GM12878 (cell line): Measurements from ENCODE around the gene CACNA1B. TPM values are rescaled to one million over a fixed set of nuclear protein-coding genes. Genes with fewer than 3 reads are reported as not detected.

Source experiments
- ATAC-seq: fragments of 200-7000 bp; cut with Tn5 transposase; 3 replicates; pipeline ENCODE4 v1.9.1; 2020; ENCODE audit warnings: mild to moderate bottlenecking, moderate library complexity
- BruUV-seq: library from RNA; stranded (reverse); fragments of 400-500 nt; replicated peaks from 2 replicates; lab custom pipeline; 2021; lab: Mats Ljungman, UMichigan
- CTCF ChIA-PET: fragments of 300-600 bp; sonication (Branson Sonifier 250); formaldehyde crosslinking; extraction: SDS; loops from one replicate; lab custom pipeline; 2021; ENCODE audit warnings: inconsistent platforms; lab: Yijun Ruan, JAX
- POLR2A ChIA-PET: fragments of 350-600 bp; formaldehyde crosslinking; extraction: SDS; loops from one replicate; lab custom pipeline; 2021; ENCODE audit warnings: inconsistent platforms; lab: Charles Lee
- RAD21 ChIA-PET: fragments of 300-600 bp; sonication (Branson Sonifier 250); formaldehyde crosslinking; loops from one replicate; lab custom pipeline; 2023; ENCODE audit warnings: antibody characterized with exemption; ENCODE audit not compliant: unreplicated experiment; lab: Charles Lee
- SMC1A ChIA-PET: fragments of 300-600 bp; sonication (Branson Sonifier 250); formaldehyde crosslinking; loops from one replicate; lab custom pipeline; 2023; ENCODE audit not compliant: unreplicated experiment, uncharacterized antibody; lab: Charles Lee
- DNase-seq: peaks from one replicate; pipeline ENCODE4 v3.0.0-alpha.2; 2011; ENCODE audit warnings: low read depth, low spot score
- FAIRE-seq: peaks from 3 replicates; lab custom pipeline; 2011; peaks lifted over from hg19 to GRCh38; lab: Jason Lieb, UNC
- H2AFZ ChIP-seq: 2 replicates; pipeline ENCODE4 v1.6.0; 2011; ENCODE audit warnings: low read depth, low read length, control low read depth; ENCODE audit not compliant: control insufficient read depth
- H3K27ac ChIP-seq: 2 replicates; pipeline ENCODE4 v1.5.1; 2011; ENCODE audit warnings: control low read depth; ENCODE audit not compliant: control insufficient read depth, insufficient read depth
- H3K27me3 ChIP-seq, 2 experiments: replicated peaks in 1 of 2; 2 replicates each; pipeline versions ENCODE4 v1.6.0 to v1.6.1; 2011; ENCODE audit warnings: low read length in 1 of 2; ENCODE audit not compliant: control insufficient read depth in 2 of 2, insufficient read depth in 2 of 2
- H3K36me3 ChIP-seq, 2 experiments: 2 replicates each; pipeline ENCODE4 v1.5.1; 2011; ENCODE audit warnings: low read length in 1 of 2; ENCODE audit not compliant: control insufficient read depth in 2 of 2, insufficient read depth in 2 of 2
- H3K4me1 ChIP-seq: 2 replicates; pipeline ENCODE4 v1.6.1; 2011; ENCODE audit warnings: mild to moderate bottlenecking, low read length, moderate library complexity, mixed read lengths; ENCODE audit not compliant: control insufficient read depth, insufficient read depth
- H3K4me2 ChIP-seq: 2 replicates; pipeline ENCODE4 v1.6.0; 2011; ENCODE audit warnings: control low read depth; ENCODE audit not compliant: control insufficient read depth, insufficient read depth
- H3K4me3 ChIP-seq: fragments of 200-600 bp; sonication (generic); 2 replicates; pipeline ENCODE4 v1.5.1; 2016
- H3K79me2 ChIP-seq: 2 replicates; pipeline ENCODE4 v1.6.0; 2011; ENCODE audit warnings: low read length; ENCODE audit not compliant: control insufficient read depth, insufficient read depth
- H3K9ac ChIP-seq: 2 replicates; pipeline ENCODE4 v1.8.0; 2011; ENCODE audit warnings: low read length, control low read depth, mixed read lengths; ENCODE audit not compliant: control insufficient read depth, insufficient read depth
- H3K9me3 ChIP-seq: replicated peaks from 3 replicates; pipeline ENCODE4 v1.5.1; 2011; ENCODE audit warnings: mild to moderate bottlenecking, low read length; ENCODE audit not compliant: control insufficient read depth, insufficient read depth
- H4K20me1 ChIP-seq: 2 replicates; pipeline ENCODE4 v1.6.0; 2011; ENCODE audit not compliant: control insufficient read depth, insufficient read depth
- BHLHE40 ChIP-seq, 2 experiments: fragments of 450-650 bp in 1 of 2; IDR thresholded peaks; 2 replicates each; pipeline ENCODE4 v1.6.1; 2011 to 2017; ENCODE audit warnings: low read depth in 2 of 2, borderline replicate concordance in 1 of 2, improper control_type of control experiment in 1 of 2, low read length in 1 of 2, mild to moderate bottlenecking in 1 of 2
- BRCA1 ChIP-seq: IDR thresholded peaks from 2 replicates; pipeline ENCODE4 v1.6.1; 2011; ENCODE audit warnings: low read depth, low read length, improper control_type of control experiment
- CHD1 ChIP-seq: IDR thresholded peaks from 2 replicates; pipeline ENCODE4 v1.6.1; 2012; ENCODE audit warnings: low read depth, low read length, improper control_type of control experiment
- CHD4 ChIP-seq: fragments of 200-600 bp; sonication (generic); IDR thresholded peaks from 2 replicates; pipeline ENCODE4 v1.6.1; 2016; ENCODE audit warnings: mild to moderate bottlenecking
- EED ChIP-seq: sonication (generic); IDR thresholded peaks from 2 replicates; pipeline ENCODE4 v1.6.1; 2016; ENCODE audit warnings: antibody characterized with exemption, low read depth
- GATAD2B ChIP-seq: fragments of 450-650 bp; conservative IDR thresholded peaks from 2 replicates; pipeline ENCODE4 v1.6.1; 2017; ENCODE audit warnings: low read depth, mild to moderate bottlenecking, moderate library complexity
- HCFC1 ChIP-seq: fragments of 150-350 bp; IDR thresholded peaks from 2 replicates; pipeline ENCODE4 v1.6.1; 2014; ENCODE audit warnings: low read length
- JUND ChIP-seq: IDR thresholded peaks from 2 replicates; pipeline ENCODE4 v1.6.1; 2012; ENCODE audit warnings: low read depth, mild to moderate bottlenecking, low read length, improper control_type of control experiment, moderate library complexity
- NFIC ChIP-seq: IDR thresholded peaks from 2 replicates; pipeline ENCODE4 v1.6.1; 2012; ENCODE audit warnings: low read depth, mild to moderate bottlenecking, inconsistent platforms, low read length, moderate library complexity
- RUNX3 ChIP-seq: IDR thresholded peaks from 2 replicates; pipeline ENCODE4 v1.6.1; 2012; ENCODE audit warnings: low read length, inconsistent platforms
- SIN3A ChIP-seq: IDR thresholded peaks from 2 replicates; pipeline ENCODE4 v1.6.1; 2012; ENCODE audit warnings: low read depth, low read length, improper control_type of control experiment
- SMAD1 ChIP-seq: fragments of 450-650 bp; IDR thresholded peaks from 2 replicates; pipeline ENCODE4 v1.6.1; 2018; ENCODE audit warnings: mild to moderate bottlenecking, low read depth; ENCODE audit not compliant: partially characterized antibody
- SMAD5 ChIP-seq: IDR thresholded peaks from 2 replicates; pipeline ENCODE4 v1.6.1; 2016; ENCODE audit warnings: antibody characterized with exemption, low read depth
- SUZ12 ChIP-seq: fragments of 200-600 bp; sonication (generic); IDR thresholded peaks from one replicate; pipeline ENCODE4 v1.6.1; 2018; ENCODE audit warnings: antibody characterized with exemption, mild to moderate bottlenecking; ENCODE audit not compliant: unreplicated experiment
- TARDBP ChIP-seq: IDR thresholded peaks from 2 replicates; pipeline ENCODE4 v1.6.1; 2016; ENCODE audit warnings: borderline replicate concordance
- WGBS: methylation state at CpG from one replicate; pipeline ENCODE4 v1.1.6; 2016; ENCODE audit warnings: low lambda C conversion rate; ENCODE audit not compliant: insufficient replicate concordance, insufficient coverage; ENCODE audit errors: missing lambda C conversion rate; 5-methylcytosine and 5-hydroxymethylcytosine counted together
- in situ Hi-C: fragments of 300-500 bp; cut with MboI; formaldehyde crosslinking; loops from 9 replicates; pipeline ENCODE4 v1.14.3; 2018; ENCODE audit warnings: mixed read lengths
- intact Hi-C: fragments of 100-400 bp; cut with micrococcal nuclease; formaldehyde crosslinking; loops from one replicate; pipeline ENCODE4 v1.14.2; 2022; ENCODE audit not compliant: unreplicated experiment
- polyA plus RNA-seq, 11 experiments: library from polyadenylated mRNA; depleted of rRNA in 4 of 11; unstranded in 6 of 11; stranded (reverse) in 5 of 11; fragments of >200 nt; fragmentation: Nextera tagmentation in 4 of 11; fragmentation: Illumina TruSeq in 1 of 11; extraction: Ambion mirVana in 4 of 11; extraction: Trizol in 1 of 11; gene quantifications; 1 replicate in 1 of 11; 2 replicates in 10 of 11; pipeline versions ENCODE4 v1.2.1 to v1.2.3, GENCODE V29; 2011 to 2016; ENCODE audit warnings: inconsistent platforms in 2 of 11, missing spikeins in 2 of 11, low read depth in 1 of 11
- total RNA-seq, 4 experiments: library from RNA; depleted of rRNA in 3 of 4; stranded (reverse); fragments of >200 nt in 3 of 4; fragmentation: Illumina TruSeq in 1 of 4; extraction: Trizol in 1 of 4; gene quantifications; 2 replicates each; pipeline versions ENCODE4 v1.2.1 to v1.2.3, GENCODE V29; 2013 to 2021
- TF ChIP-seq, protein P1 (sequence below): IDR thresholded peaks from 2 replicates; pipeline ENCODE4 v1.6.1; 2012; ENCODE audit warnings: low read depth, low read length, improper control_type of control experiment
- TF ChIP-seq, protein P2 (sequence below): fragments of 150-350 bp; IDR thresholded peaks from 2 replicates; pipeline ENCODE4 v1.6.1; 2016; ENCODE audit warnings: low read depth, low read length
- TF ChIP-seq, protein P3 (sequence below): fragments of 450-650 bp; conservative IDR thresholded peaks from 2 replicates; pipeline ENCODE4 v1.6.1; 2017; ENCODE audit warnings: mild to moderate bottlenecking, moderate library complexity
- TF ChIP-seq, protein P4 (sequence below): IDR thresholded peaks from 2 replicates; pipeline ENCODE4 v1.6.1; 2011; ENCODE audit warnings: mild to moderate bottlenecking, low read depth, low read length, moderate library complexity; ENCODE audit not compliant: insufficient replicate concordance

Gene CACNA1B
- total and polyA plus RNA-seq, 10 of the 15 experiments (the other 5 are each of a cell fraction or from before 2014, with no cell fraction given): 0.01 to 0.03 (median 0.01) TPM; not detected in 7

DNA sequence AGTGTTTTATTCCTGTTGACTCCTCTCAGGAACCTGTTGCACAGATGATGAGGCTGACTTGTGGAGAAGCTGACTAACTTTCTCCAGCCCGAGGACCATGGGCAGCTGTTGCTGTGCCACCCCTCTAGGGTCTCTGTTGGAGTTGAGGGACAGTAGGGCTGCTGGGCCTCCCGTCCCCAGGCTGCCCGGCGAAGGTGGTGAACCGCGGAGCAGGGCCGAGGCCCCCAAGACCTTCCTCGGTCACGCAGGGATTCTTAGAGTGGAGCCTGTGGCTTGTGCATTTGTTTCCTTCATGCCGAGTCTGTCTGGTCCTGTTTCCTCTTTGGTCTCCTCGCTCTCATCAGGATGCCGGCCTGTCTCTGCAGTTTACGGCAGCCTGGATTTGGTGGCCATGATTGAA lies 40.2 kb downstream of the CACNA1B start:
- no peak overlapping the region for H3K27ac ChIP-seq
- H3K27me3 ChIP-seq: no peaks in the 10 kb centered on the region
- H3K9me3 ChIP-seq: no peaks in the 10 kb centered on the region; the same call in 2 of the 3 replicates
- no TSS peak for BruUV-seq
- in situ Hi-C loops (no loop called here), intact Hi-C loops (loop anchor here (10.0 kb wide), 2 partner anchors 57 to 243 kb away; no protein-coding TSS in a partner anchor)
- H3K4me2 ChIP-seq: no peak overlapping the region
- no peak overlapping the region for H3K4me3 ChIP-seq
- FAIRE-seq (no peak), DNase-seq (no peak), ATAC-seq (no peak)
- CTCF ChIA-PET: interaction anchor here (0.6 kb wide), 1 partner anchor 269 kb away, joined by 3 read pairs; no protein-coding TSS in a partner anchor
- H3K4me1 ChIP-seq: no peaks in the 10 kb centered on the region
- H4K20me1 ChIP-seq: no peaks in the 10 kb centered on the region
- SMC1A ChIA-PET: interaction anchor here (0.7 kb wide), 1 partner anchor 252 kb away, joined by 3 read pairs; no protein-coding TSS in a partner anchor
- WGBS: 30% methylated on average over 13 of the region's 13 CpGs
- H2AFZ ChIP-seq: no peak overlapping the region
- RAD21 ChIA-PET: no interaction called here
- H3K9ac ChIP-seq: no peak overlapping the region
- H3K79me2 ChIP-seq: no peaks in the 10 kb centered on the region
- POLR2A ChIA-PET: no interaction called here
- H3K36me3 ChIP-seq: no peaks in the 10 kb centered on the region
- TF ChIP-seq, protein P1, sequence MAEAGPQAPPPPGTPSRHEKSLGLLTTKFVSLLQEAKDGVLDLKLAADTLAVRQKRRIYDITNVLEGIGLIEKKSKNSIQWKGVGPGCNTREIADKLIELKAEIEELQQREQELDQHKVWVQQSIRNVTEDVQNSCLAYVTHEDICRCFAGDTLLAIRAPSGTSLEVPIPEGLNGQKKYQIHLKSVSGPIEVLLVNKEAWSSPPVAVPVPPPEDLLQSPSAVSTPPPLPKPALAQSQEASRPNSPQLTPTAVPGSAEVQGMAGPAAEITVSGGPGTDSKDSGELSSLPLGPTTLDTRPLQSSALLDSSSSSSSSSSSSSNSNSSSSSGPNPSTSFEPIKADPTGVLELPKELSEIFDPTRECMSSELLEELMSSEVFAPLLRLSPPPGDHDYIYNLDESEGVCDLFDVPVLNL: no peak
- TF ChIP-seq, protein P2, sequence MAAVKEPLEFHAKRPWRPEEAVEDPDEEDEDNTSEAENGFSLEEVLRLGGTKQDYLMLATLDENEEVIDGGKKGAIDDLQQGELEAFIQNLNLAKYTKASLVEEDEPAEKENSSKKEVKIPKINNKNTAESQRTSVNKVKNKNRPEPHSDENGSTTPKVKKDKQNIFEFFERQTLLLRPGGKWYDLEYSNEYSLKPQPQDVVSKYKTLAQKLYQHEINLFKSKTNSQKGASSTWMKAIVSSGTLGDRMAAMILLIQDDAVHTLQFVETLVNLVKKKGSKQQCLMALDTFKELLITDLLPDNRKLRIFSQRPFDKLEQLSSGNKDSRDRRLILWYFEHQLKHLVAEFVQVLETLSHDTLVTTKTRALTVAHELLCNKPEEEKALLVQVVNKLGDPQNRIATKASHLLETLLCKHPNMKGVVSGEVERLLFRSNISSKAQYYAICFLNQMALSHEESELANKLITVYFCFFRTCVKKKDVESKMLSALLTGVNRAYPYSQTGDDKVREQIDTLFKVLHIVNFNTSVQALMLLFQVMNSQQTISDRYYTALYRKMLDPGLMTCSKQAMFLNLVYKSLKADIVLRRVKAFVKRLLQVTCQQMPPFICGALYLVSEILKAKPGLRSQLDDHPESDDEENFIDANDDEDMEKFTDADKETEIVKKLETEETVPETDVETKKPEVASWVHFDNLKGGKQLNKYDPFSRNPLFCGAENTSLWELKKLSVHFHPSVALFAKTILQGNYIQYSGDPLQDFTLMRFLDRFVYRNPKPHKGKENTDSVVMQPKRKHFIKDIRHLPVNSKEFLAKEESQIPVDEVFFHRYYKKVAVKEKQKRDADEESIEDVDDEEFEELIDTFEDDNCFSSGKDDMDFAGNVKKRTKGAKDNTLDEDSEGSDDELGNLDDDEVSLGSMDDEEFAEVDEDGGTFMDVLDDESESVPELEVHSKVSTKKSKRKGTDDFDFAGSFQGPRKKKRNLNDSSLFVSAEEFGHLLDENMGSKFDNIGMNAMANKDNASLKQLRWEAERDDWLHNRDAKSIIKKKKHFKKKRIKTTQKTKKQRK: no peak
- TF ChIP-seq SMAD1: no peak
- TF ChIP-seq RUNX3: no peak
- no peak for TF ChIP-seq GATAD2B
- TF ChIP-seq, protein P3, sequence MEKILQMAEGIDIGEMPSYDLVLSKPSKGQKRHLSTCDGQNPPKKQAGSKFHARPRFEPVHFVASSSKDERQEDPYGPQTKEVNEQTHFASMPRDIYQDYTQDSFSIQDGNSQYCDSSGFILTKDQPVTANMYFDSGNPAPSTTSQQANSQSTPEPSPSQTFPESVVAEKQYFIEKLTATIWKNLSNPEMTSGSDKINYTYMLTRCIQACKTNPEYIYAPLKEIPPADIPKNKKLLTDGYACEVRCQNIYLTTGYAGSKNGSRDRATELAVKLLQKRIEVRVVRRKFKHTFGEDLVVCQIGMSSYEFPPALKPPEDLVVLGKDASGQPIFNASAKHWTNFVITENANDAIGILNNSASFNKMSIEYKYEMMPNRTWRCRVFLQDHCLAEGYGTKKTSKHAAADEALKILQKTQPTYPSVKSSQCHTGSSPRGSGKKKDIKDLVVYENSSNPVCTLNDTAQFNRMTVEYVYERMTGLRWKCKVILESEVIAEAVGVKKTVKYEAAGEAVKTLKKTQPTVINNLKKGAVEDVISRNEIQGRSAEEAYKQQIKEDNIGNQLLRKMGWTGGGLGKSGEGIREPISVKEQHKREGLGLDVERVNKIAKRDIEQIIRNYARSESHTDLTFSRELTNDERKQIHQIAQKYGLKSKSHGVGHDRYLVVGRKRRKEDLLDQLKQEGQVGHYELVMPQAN: no peak
- no peak for TF ChIP-seq SIN3A
- no peak for TF ChIP-seq SMAD5
- TF ChIP-seq CHD1: no peak
- no peak for TF ChIP-seq EED
- no peak for TF ChIP-seq HCFC1
- TF ChIP-seq, protein P4, sequence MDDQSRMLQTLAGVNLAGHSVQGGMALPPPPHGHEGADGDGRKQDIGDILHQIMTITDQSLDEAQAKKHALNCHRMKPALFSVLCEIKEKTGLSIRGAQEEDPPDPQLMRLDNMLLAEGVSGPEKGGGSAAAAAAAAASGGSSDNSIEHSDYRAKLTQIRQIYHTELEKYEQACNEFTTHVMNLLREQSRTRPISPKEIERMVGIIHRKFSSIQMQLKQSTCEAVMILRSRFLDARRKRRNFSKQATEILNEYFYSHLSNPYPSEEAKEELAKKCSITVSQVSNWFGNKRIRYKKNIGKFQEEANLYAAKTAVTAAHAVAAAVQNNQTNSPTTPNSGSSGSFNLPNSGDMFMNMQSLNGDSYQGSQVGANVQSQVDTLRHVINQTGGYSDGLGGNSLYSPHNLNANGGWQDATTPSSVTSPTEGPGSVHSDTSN: no peak
- no peak for TF ChIP-seq BHLHE40 (IDR thresholded peaks at IDR 0.05; ENCODE audit: borderline replicate concordance in 1 of 2, low read depth in 2 of 2, low read length in 1 of 2)
- TF ChIP-seq NFIC: no peak
- no peak for TF ChIP-seq TARDBP
- TF ChIP-seq CHD4: no peak
- TF ChIP-seq BRCA1: no peak
- TF ChIP-seq SUZ12: no peak
- no peak for TF ChIP-seq JUND
